B cell (primary cell): ENCODE measurements around the gene PARS2. TPM values are rescaled to one million over a fixed set of nuclear protein-coding genes. Genes with fewer than 3 reads are reported as not detected.

ENCODE experiments used
- ATAC-seq: fragments of 200-7000 bp; cut with Tn5 transposase; one replicate; pipeline ENCODE4 v1.10.0; 2021; ENCODE audit warnings: low read depth, mild to moderate bottlenecking, moderate number of reproducible peaks, moderate library complexity
- CTCF ChIA-PET: fragments of 350-600 bp; sonication (Branson Sonifier 250); formaldehyde crosslinking; loops from one replicate; lab custom pipeline; 2021; ENCODE audit warnings: antibody characterized with exemption, inconsistent platforms; lab: Charles Lee
- POLR2A ChIA-PET: fragments of 350-600 bp; sonication (Branson Sonifier 250); formaldehyde crosslinking; loops from one replicate; lab custom pipeline; 2021; ENCODE audit warnings: antibody characterized with exemption; lab: Charles Lee
- DNase-seq: peaks from one replicate; pipeline ENCODE4 v3.0.0; 2013
- H2AFZ ChIP-seq: 2 replicates; pipeline ENCODE4 v1.6.1; 2012; ENCODE audit warnings: mild to moderate bottlenecking, low read depth, low read length; ENCODE audit not compliant: insufficient read depth, poor library complexity, severe bottlenecking
- H3K27ac ChIP-seq, 2 donors: 1 replicate in 1 of 2; 2 replicates in 1 of 2; pipeline ENCODE4 v1.5.1; 2012 to 2013; ENCODE audit warnings: low read length in 2 of 2, mild to moderate bottlenecking in 2 of 2, moderate library complexity in 1 of 2
- H3K27me3 ChIP-seq, 4 experiments: fragments of 200-600 bp in 1 of 4; sonication (generic) in 1 of 4; replicated peaks in 1 of 4; 1 replicate in 2 of 4; 2 replicates in 2 of 4; pipeline versions ENCODE4 v1.6.1 to v1.7.0; 2013 to 2016; ENCODE audit warnings: low read length in 3 of 4, mild to moderate bottlenecking in 2 of 4, mixed read lengths in 1 of 4, moderate library complexity in 1 of 4; ENCODE audit not compliant: insufficient read depth in 4 of 4, control insufficient read depth in 3 of 4; ENCODE audit errors: control extremely low read depth in 1 of 4
- H3K36me3 ChIP-seq, 2 experiments: replicated peaks in 1 of 2; 1 replicate in 1 of 2; 2 replicates in 1 of 2; pipeline versions ENCODE4 v1.6.1 to v1.7.1; 2013; ENCODE audit warnings: low read length in 1 of 2; ENCODE audit not compliant: insufficient read depth in 2 of 2, control insufficient read depth in 1 of 2; ENCODE audit errors: control extremely low read depth in 1 of 2, extremely low read depth in 1 of 2
- H3K4me1 ChIP-seq, 2 donors: fragments of 200-600 bp in 1 of 2; sonication (generic) in 1 of 2; 1 replicate in 1 of 2; 2 replicates in 1 of 2; pipeline versions ENCODE4 v1.5.1 to v1.6.1; 2013 to 2017; ENCODE audit warnings: low read length in 2 of 2; ENCODE audit not compliant: control insufficient read depth in 2 of 2, insufficient read depth in 2 of 2
- H3K4me2 ChIP-seq: replicated peaks from 2 replicates; pipeline ENCODE3; 2012; ENCODE audit warnings: mild to moderate bottlenecking, low read depth, low read length; ENCODE audit not compliant: poor library complexity, severe bottlenecking
- H3K4me3 ChIP-seq, 5 experiments: fragments of 200-600 bp in 1 of 5; sonication (generic) in 1 of 5; 1 replicate in 3 of 5; 2 replicates in 2 of 5; pipeline versions ENCODE4 v1.5.1 to v1.7.0; 2011 to 2016; ENCODE audit warnings: low read length in 4 of 5, mild to moderate bottlenecking in 4 of 5, low read depth in 2 of 5, control low read depth in 1 of 5, moderate library complexity in 1 of 5; ENCODE audit not compliant: insufficient read depth in 1 of 5; ENCODE audit errors: control extremely low read depth in 1 of 5, extremely low read depth in 1 of 5
- H3K79me2 ChIP-seq: fragments of 200-600 bp; sonication (generic); one replicate; pipeline ENCODE4 v1.6.0; 2016; ENCODE audit warnings: low read length; ENCODE audit not compliant: control insufficient read depth, insufficient read depth
- H3K9ac ChIP-seq: fragments of 200-600 bp; sonication (generic); 2 replicates; pipeline ENCODE4 v1.6.1; 2017; ENCODE audit warnings: mild to moderate bottlenecking, low read length, moderate library complexity
- H3K9me3 ChIP-seq, 3 donors: one replicate each; pipeline versions ENCODE4 v1.6.1 to v1.7.1; 2013; ENCODE audit warnings: low read length in 2 of 3; ENCODE audit not compliant: control insufficient read depth in 2 of 3, insufficient read depth in 1 of 3; ENCODE audit errors: control extremely low read depth in 1 of 3
- H4K20me1 ChIP-seq: 2 replicates; pipeline ENCODE4 v1.6.0; 2012; ENCODE audit warnings: mild to moderate bottlenecking, low read length; ENCODE audit not compliant: insufficient read depth, control insufficient read depth, poor library complexity, severe bottlenecking
- H3K27ac Mint-ChIP-seq: one replicate; pipeline ENCODE4 v1.8.0; 2021; ENCODE audit warnings: mixed read lengths
- H3K27me3 Mint-ChIP-seq: one replicate; pipeline ENCODE4 v1.8.0; 2021; ENCODE audit warnings: mixed read lengths
- H3K4me1 Mint-ChIP-seq: one replicate; pipeline ENCODE4 v1.8.0; 2021; ENCODE audit warnings: mixed read lengths
- H3K4me3 Mint-ChIP-seq: one replicate; pipeline ENCODE4 v1.8.0; 2021; ENCODE audit warnings: mixed read lengths
- H3K9me3 Mint-ChIP-seq: one replicate; pipeline ENCODE4 v1.8.0; 2022; ENCODE audit warnings: mixed read lengths; ENCODE audit not compliant: insufficient read depth
- EZH2 ChIP-seq: IDR thresholded peaks from 2 replicates; pipeline ENCODE4 v1.6.1; 2012; ENCODE audit warnings: borderline replicate concordance, low read depth, mild to moderate bottlenecking, moderate library complexity, low read length; ENCODE audit not compliant: insufficient read depth, poor library complexity, severe bottlenecking
- WGBS: methylation state at CpG from one replicate; pipeline ENCODE4 v1.1.5; 2013; ENCODE audit warnings: missing lambda C conversion rate; ENCODE audit not compliant: insufficient coverage; 5-methylcytosine and 5-hydroxymethylcytosine counted together
- intact Hi-C: fragments of 100-400 bp; cut with micrococcal nuclease; formaldehyde crosslinking; loops from one replicate; pipeline ENCODE4 v1.10.0; 2022
- polyA plus RNA-seq: library from polyadenylated mRNA; depleted of rRNA; stranded (reverse); fragments of >200 nt; gene quantifications from 2 replicates; pipeline ENCODE4 v1.2.3, GENCODE V29; 2012
- total RNA-seq, 2 donors: library from RNA; stranded (reverse); fragments of 120-200 nt in 1 of 2; gene quantifications; 1 replicate in 1 of 2; 2 replicates in 1 of 2; pipeline versions ENCODE4 v1.2.3 to v1.2.4, GENCODE V29; 2013 to 2022
- TF ChIP-seq, protein P1 (sequence below): fragments of 200-600 bp; IDR thresholded peaks from one replicate; pipeline ENCODE4 v1.8.0; 2022; ENCODE audit warnings: antibody characterized with exemption, mild to moderate bottlenecking

Gene PARS2
- total and polyA plus RNA-seq, 2 donors (not counting 1 experiment from before 2014, with no cell fraction given): 1.00 to 4.9 TPM

DNA sequence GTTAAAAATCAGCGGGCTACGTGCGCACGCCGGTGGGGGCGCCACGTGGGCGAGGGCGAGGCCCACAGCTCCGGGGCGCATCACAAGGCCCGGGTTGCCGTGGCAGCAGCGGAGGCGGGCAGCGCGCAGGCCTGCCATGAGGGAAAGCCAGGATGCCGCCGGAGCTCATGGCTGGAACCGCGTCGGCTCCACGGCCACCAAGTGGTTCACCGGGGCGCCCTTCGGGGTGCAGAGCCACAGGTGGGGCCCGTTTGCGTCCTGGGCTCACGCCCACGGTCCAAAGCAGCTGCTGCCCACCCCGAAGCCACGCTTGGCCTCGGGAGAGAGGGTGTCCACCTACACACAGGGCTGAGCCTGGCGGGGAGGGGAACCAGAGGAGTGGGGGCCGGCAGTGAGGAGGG is 41.7 kb upstream of the PARS2 start:
- no peak for TF ChIP-seq EZH2
- TF ChIP-seq, protein P1, sequence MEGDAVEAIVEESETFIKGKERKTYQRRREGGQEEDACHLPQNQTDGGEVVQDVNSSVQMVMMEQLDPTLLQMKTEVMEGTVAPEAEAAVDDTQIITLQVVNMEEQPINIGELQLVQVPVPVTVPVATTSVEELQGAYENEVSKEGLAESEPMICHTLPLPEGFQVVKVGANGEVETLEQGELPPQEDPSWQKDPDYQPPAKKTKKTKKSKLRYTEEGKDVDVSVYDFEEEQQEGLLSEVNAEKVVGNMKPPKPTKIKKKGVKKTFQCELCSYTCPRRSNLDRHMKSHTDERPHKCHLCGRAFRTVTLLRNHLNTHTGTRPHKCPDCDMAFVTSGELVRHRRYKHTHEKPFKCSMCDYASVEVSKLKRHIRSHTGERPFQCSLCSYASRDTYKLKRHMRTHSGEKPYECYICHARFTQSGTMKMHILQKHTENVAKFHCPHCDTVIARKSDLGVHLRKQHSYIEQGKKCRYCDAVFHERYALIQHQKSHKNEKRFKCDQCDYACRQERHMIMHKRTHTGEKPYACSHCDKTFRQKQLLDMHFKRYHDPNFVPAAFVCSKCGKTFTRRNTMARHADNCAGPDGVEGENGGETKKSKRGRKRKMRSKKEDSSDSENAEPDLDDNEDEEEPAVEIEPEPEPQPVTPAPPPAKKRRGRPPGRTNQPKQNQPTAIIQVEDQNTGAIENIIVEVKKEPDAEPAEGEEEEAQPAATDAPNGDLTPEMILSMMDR: no peak
- H4K20me1 ChIP-seq: no peaks in the 10 kb centered on the region
- no peaks in the 10 kb centered on the region for H3K79me2 ChIP-seq
- H3K4me1 Mint-ChIP-seq: peaks cover 11% of the 10 kb centered on the region
- CTCF ChIA-PET: no interaction called here
- no peak overlapping the region for H3K9ac ChIP-seq
- ATAC-seq (no peak), DNase-seq (no peak)
- H3K27me3 Mint-ChIP-seq: no peaks in the 10 kb centered on the region
- H3K27ac Mint-ChIP-seq: no peak overlapping the region
- 92% methylated on average over 32 of the region's 35 CpGs for WGBS
- POLR2A ChIA-PET: no interaction called here
- H3K4me3 Mint-ChIP-seq: no peak overlapping the region
- H3K4me3 ChIP-seq: no peak overlapping the region
- no peaks in the 10 kb centered on the region for H3K9me3 ChIP-seq
- peaks cover 5 to 7% of the 10 kb centered on the region in 2 donors for H3K4me1 ChIP-seq
- no peak overlapping the region for H3K27ac ChIP-seq
- H3K36me3 ChIP-seq: no peaks in the 10 kb centered on the region
- no peak overlapping the region for H3K4me2 ChIP-seq
- no peaks in the 10 kb centered on the region for H3K9me3 Mint-ChIP-seq
- H3K27me3 ChIP-seq: no peaks in the 10 kb centered on the region
- H2AFZ ChIP-seq: no peak overlapping the region
- intact Hi-C loops: no loop called here

DNA sequence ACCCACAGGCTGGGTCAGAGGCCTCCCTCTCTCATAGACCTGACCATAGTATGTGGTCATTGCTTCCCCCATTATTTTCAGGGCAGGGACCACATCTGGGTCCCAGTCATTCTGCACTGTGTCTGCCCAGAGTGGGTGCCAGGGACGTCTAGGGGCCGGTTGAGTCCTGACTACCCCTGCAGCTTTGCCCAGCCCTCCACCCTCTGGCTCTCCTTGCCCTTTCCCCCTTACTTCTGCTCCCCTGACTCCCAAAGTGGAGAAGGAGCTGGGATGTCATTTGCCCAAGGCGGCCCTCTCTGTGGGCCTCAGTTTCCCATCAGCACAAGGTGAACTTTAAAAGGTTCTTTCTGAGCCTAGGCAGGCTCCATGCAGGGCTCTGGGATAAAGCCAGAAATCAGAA is 41.1 kb upstream of the PARS2 start:
- H3K9me3 Mint-ChIP-seq: no peaks in the 10 kb centered on the region
- intact Hi-C loops: no loop called here
- no peak overlapping the region for H3K4me2 ChIP-seq
- H3K4me1 Mint-ChIP-seq: peaks cover 11% of the 10 kb centered on the region
- DNase-seq (no peak), ATAC-seq (no peak)
- H3K27me3 Mint-ChIP-seq: no peaks in the 10 kb centered on the region
- no peaks in the 10 kb centered on the region for H3K36me3 ChIP-seq
- peaks cover 8 to 10% of the 10 kb centered on the region in 2 donors for H3K4me1 ChIP-seq
- no peak overlapping the region for H3K4me3 Mint-ChIP-seq
- H2AFZ ChIP-seq: no peak overlapping the region
- no peaks in the 10 kb centered on the region for H3K79me2 ChIP-seq
- no peak overlapping the region for H3K9ac ChIP-seq
- no CpG with 5 or more reads among the region's 3 CpGs for WGBS
- H3K27ac Mint-ChIP-seq: no peak overlapping the region
- no peak for TF ChIP-seq EZH2
- TF ChIP-seq, protein P1: no peak
- H4K20me1 ChIP-seq: no peaks in the 10 kb centered on the region
- H3K4me3 ChIP-seq: no peak overlapping the region
- ChIA-PET POLR2A (no interaction called here), CTCF (no interaction called here)
- H3K27ac ChIP-seq: no peak overlapping the region
- no peaks in the 10 kb centered on the region for H3K9me3 ChIP-seq
- no peaks in the 10 kb centered on the region for H3K27me3 ChIP-seq
